WTC11 (cell line): Measurements from ENCODE around the gene VTN. TPM values are rescaled to one million over a fixed set of nuclear protein-coding genes. Genes with fewer than 3 reads are reported as not detected.

Experiments used
- ATAC-seq: fragments of 200-7000 bp; cut with Tn5 transposase; 2 replicates; pipeline ENCODE4 v1.10.0; 2021; ENCODE audit warnings: mild to moderate bottlenecking, moderate library complexity
- CTCF ChIA-PET: fragments of 300-600 bp; sonication (Branson Sonifier 250); formaldehyde crosslinking; loops from one replicate; lab custom pipeline; 2021; ENCODE audit warnings: antibody characterized with exemption; lab: Charles Lee
- POLR2A ChIA-PET: fragments of 350-600 bp; sonication (Branson Sonifier 250); formaldehyde crosslinking; loops from one replicate; lab custom pipeline; 2021; ENCODE audit warnings: antibody characterized with exemption; lab: Charles Lee
- DNase-seq: peaks from one replicate; pipeline ENCODE4 v3.0.0; 2021; ENCODE audit warnings: low spot score
- H3K27ac Mint-ChIP-seq: 2 replicates; pipeline ENCODE4 v1.8.0; 2021; ENCODE audit warnings: mixed read lengths
- H3K27me3 Mint-ChIP-seq: 2 replicates; pipeline ENCODE4 v1.8.0; 2021; ENCODE audit warnings: low read depth, mild to moderate bottlenecking, moderate library complexity, mixed read lengths
- H3K36me3 Mint-ChIP-seq: 2 replicates; pipeline ENCODE4 v1.8.0; 2021; ENCODE audit warnings: mixed read lengths
- H3K4me1 Mint-ChIP-seq: 2 replicates; pipeline ENCODE4 v1.8.0; 2022; ENCODE audit warnings: mixed read lengths
- H3K4me3 Mint-ChIP-seq: 2 replicates; pipeline ENCODE4 v1.8.0; 2021; ENCODE audit warnings: mild to moderate bottlenecking, moderate library complexity, mixed read lengths
- H3K9me3 Mint-ChIP-seq: 2 replicates; pipeline ENCODE4 v1.8.0; 2021; ENCODE audit warnings: mixed read lengths
- AFF4 ChIP-seq: sonication (generic); formaldehyde crosslinking; IDR thresholded peaks from 2 replicates; pipeline ENCODE4 v1.8.1; 2023; ENCODE audit warnings: mild to moderate bottlenecking, missing genetic modification reagents, borderline replicate concordance
- AR ChIP-seq: fragments of 250-450 bp; sonication (Bioruptor Pico); IDR thresholded peaks from 2 replicates; pipeline ENCODE4 v1.9.0; 2021; ENCODE audit warnings: mild to moderate bottlenecking
- CBFB ChIP-seq: sonication (generic); formaldehyde crosslinking; IDR thresholded peaks from 2 replicates; pipeline ENCODE4 v1.8.1; 2022; ENCODE audit warnings: mild to moderate bottlenecking, low read depth, missing genetic modification reagents
- CDX4 ChIP-seq: fragments of 250-450 bp; sonication (Bioruptor Pico); IDR thresholded peaks from 2 replicates; pipeline ENCODE4 v1.9.0; 2021; ENCODE audit warnings: moderate library complexity, mild to moderate bottlenecking, inconsistent platforms, borderline replicate concordance
- GABPB1 ChIP-seq: sonication (generic); formaldehyde crosslinking; IDR thresholded peaks from 2 replicates; pipeline ENCODE4 v1.8.1; 2023; ENCODE audit warnings: mild to moderate bottlenecking, missing genetic modification reagents
- GRHL2 ChIP-seq: fragments of 250-450 bp; sonication (Bioruptor Pico); IDR thresholded peaks from 2 replicates; pipeline ENCODE4 v1.8.0; 2022; ENCODE audit warnings: mild to moderate bottlenecking, moderate library complexity; ENCODE audit not compliant: insufficient replicate concordance, severe bottlenecking
- HMGA2 ChIP-seq: fragments of 250-450 bp; sonication (Bioruptor Pico); IDR thresholded peaks from 2 replicates; pipeline ENCODE4 v1.4.0; 2021; ENCODE audit warnings: mild to moderate bottlenecking, moderate library complexity
- IRF2 ChIP-seq: sonication (generic); formaldehyde crosslinking; IDR thresholded peaks from 2 replicates; pipeline ENCODE4 v1.8.0; 2022; ENCODE audit warnings: low read depth, missing genetic modification reagents, borderline replicate concordance
- MXD4 ChIP-seq: fragments of 250-450 bp; sonication (Bioruptor Pico); IDR thresholded peaks from 2 replicates; pipeline ENCODE4 v1.8.0; 2021; ENCODE audit warnings: mild to moderate bottlenecking, moderate library complexity, borderline replicate concordance
- NFYB ChIP-seq: sonication (generic); formaldehyde crosslinking; conservative IDR thresholded peaks from 2 replicates; pipeline ENCODE4 v1.8.0; 2022; ENCODE audit warnings: low read depth, missing genetic modification reagents
- OVOL2 ChIP-seq: fragments of 250-450 bp; sonication (Bioruptor Pico); IDR thresholded peaks from 2 replicates; pipeline ENCODE4 v1.9.0; 2021; ENCODE audit warnings: mild to moderate bottlenecking, borderline replicate concordance
- SMAD4 ChIP-seq: sonication (generic); formaldehyde crosslinking; IDR thresholded peaks from 2 replicates; pipeline ENCODE4 v1.8.0; 2022; ENCODE audit warnings: mild to moderate bottlenecking, missing genetic modification reagents
- TCF7 ChIP-seq: sonication (generic); formaldehyde crosslinking; IDR thresholded peaks from 2 replicates; pipeline ENCODE4 v1.8.0; 2022; ENCODE audit warnings: mild to moderate bottlenecking, low read depth, missing genetic modification reagents, moderate library complexity
- TEAD1 ChIP-seq: sonication (generic); formaldehyde crosslinking; IDR thresholded peaks from 2 replicates; pipeline ENCODE4 v1.8.0; 2022; ENCODE audit warnings: mild to moderate bottlenecking, missing genetic modification reagents
- ZNF396 ChIP-seq: fragments of 250-450 bp; sonication (Bioruptor Pico); IDR thresholded peaks from 2 replicates; pipeline ENCODE4 v1.8.0; 2021; ENCODE audit warnings: mild to moderate bottlenecking, moderate library complexity, borderline replicate concordance
- ZNF532 ChIP-seq: fragments of 250-450 bp; sonication (Bioruptor Pico); IDR thresholded peaks from 2 replicates; pipeline ENCODE4 v1.9.0; 2021; ENCODE audit warnings: mild to moderate bottlenecking, borderline replicate concordance
- ZSCAN18 ChIP-seq: fragments of 250-450 bp; sonication (Bioruptor Pico); IDR thresholded peaks from 2 replicates; pipeline ENCODE4 v2.1.2; 2022; ENCODE audit warnings: mild to moderate bottlenecking, moderate library complexity
- total RNA-seq: library from RNA; stranded (reverse); gene quantifications from 3 replicates; pipeline ENCODE4 v1.2.3, GENCODE V29; 2021

The VTN gene
- total RNA-seq, 1 experiment from 2014 or later, result 1.6 TPM

- TF ChIP-seq ZSCAN18 (CRISPR knock-in tag) (no peak), TEAD1 (no peak), GABPB1 (CRISPR knock-in tag) (no peak), TCF7 (CRISPR knock-in tag) (no peak)
Measured at GRCh38 chr17:28397275-28397674, 27.2 kb upstream of the VTN start (continued).

- CTCF ChIA-PET, result interaction anchor here (1.3 to 2.3 kb wide), 5 partner anchors 9 to 30 kb away, joined by 4 to 11 read pairs (median 8); no protein-coding TSS in a partner anchor
- peak; percentile 62 for ATAC-seq
- Mint-ChIP-seq H3K4me3 (no peak overlapping the region), H3K27me3 (peaks cover 10% of the 10 kb centered on the region), H3K36me3 (0 out of 2 replicates have a peak, but pooled peaks cover 3% of the 10 kb centered on the region), H3K9me3 (no peaks in the 10 kb centered on the region), H3K27ac (no peak overlapping the region), H3K4me1 (peaks cover 16% of the 10 kb centered on the region)
- TF ChIP-seq MXD4, result no peak
- no peak for TF ChIP-seq AFF4 (CRISPR knock-in tag)
- TF ChIP-seq HMGA2 (CRISPR knock-in tag), result no peak
- no peak for TF ChIP-seq IRF2
- no peak for TF ChIP-seq OVOL2 (CRISPR knock-in tag)
- TF ChIP-seq ZNF396 (CRISPR knock-in tag), result no peak
- no peak for TF ChIP-seq CBFB (CRISPR knock-in tag)
- no peak for TF ChIP-seq SMAD4 (CRISPR knock-in tag)
- no peak for TF ChIP-seq AR
- TF ChIP-seq ZNF532 (CRISPR knock-in tag), result no peak
- TF ChIP-seq NFYB, result no peak
- no peak for TF ChIP-seq CDX4
- no peak for TF ChIP-seq GRHL2 (CRISPR knock-in tag)
- no peak for DNase-seq
- POLR2A ChIA-PET, result interaction anchor here (0.6 kb wide), 1 partner anchor 446 kb away, joined by 3 read pairs; no protein-coding TSS in a partner anchor
Measured at GRCh38 chr17:28396635-28397239, 26.6 kb upstream of the VTN start.
